Stimulated activated CD4-positive, alpha-beta T cell treated with anti-CD3 and anti-CD28 coated beads, Interleukin-1b, Interleukin-23, amount 100 ng/mL, for 1 hour (primary cell): Measurements from ENCODE around the gene CD44.

ENCODE experiments used
- DNase-seq, 2 donors: peaks; one replicate each; pipeline ENCODE4 v3.0.0-alpha.2; 2020; ENCODE audit warnings: low read depth in 2 of 2

CD44 gene

DNA sequence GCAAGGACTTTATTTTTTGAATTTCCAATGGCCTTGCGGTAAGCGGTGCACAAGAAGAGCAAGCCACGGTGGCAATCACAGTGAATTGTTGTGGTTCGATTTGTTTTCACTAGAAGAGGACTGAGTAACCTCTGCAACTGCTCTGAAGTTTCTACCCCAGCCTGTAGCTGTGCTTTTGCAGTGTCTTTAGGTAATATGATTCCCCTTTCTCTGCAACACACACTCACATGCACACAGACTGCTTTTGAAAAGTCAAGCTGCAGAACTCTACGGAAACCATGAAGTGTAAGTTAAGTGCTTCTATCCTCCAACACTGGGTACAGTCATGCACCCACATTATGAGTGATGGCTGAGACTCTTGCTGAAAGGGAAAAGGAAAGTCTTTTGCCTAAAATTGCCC lies 38.4 kb downstream of the CD44 start:
- DNase-seq = no peak

DNA sequence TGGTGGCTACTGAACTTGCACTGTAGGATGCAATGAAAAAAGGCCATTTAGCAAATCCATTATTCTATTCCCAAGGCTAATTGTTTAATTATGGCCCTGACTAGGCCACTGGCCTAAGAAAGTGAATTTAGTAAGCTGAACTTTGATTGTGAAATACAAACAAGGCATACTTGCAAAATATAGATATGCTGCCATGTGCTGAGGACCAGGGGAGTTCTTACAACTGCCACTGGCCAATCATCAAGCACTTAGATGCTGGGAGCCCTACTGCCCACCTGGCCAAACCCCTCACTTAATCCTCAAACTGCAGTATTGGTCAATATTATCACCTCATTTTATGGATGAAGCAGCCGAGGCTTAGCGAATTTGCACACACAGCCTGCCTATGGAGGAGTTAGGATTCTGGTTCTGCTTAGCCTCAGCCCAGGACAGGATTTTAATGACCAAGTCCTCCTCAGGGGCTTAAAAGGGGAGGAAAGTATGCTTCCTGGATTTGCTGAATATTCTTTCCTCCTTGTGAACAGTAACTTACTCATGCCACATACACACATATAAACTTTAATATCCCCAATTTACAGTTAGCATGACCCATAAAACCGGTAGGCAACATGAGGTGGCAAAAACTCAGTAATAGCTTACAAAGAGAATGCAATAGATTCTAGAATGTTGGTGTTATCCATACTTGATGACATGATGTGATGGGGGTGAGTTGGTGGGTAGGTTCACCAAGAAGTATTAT lies 39.3 kb downstream of the CD44 start:
- DNase-seq = no peak

DNA sequence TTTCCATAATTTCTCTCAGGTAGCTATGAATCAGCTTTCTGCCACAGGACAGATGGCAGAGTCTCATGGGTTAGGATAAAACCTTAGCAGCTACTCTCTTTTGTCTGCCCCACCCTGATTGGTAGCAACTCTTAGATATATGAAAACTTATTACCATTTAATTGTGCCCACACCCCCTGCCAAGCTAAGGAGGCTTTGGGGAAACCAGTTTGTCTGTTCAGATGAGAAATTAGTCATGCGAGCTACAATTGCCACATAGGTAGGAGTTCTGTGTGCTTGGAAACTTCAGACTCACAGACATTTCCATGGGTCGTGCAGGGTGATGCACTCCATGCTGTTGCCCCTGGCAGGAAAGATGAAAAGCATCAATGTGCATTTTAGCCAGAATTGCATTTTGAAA lies 39.9 kb downstream of the CD44 start:
- no peak for DNase-seq

DNA sequence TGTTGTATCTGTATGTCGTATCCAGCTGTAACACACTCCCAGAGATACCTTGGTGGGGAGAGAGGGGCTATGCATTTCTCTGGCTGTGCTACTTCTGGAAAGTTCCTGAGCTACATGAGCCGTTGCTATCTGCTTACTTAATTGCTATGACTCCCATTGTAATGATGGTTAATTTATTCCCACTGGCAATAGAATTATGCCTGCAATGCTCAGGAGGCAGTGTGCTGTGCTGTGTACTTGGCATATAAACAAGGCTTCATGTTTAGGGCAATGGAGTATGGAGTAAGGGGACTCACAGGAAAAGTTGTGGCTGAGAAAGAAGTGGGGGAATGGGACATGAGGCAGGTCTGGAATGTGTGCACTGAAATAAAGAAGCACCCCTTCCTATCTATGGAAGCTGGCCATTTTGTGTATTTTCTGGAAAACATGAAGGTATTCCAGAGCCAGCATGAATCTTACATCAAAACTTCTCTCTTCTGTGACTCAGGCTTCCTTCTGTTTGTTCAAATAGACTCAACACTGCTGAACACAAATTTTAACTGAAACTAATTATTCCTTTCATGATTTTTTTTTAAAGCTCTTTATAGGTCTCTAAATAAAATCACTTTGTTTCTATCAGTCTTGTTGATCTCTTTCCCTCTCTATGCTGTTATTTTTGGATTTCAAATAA lies 40.6 kb downstream of the CD44 start:
- DNase-seq = no peak

DNA sequence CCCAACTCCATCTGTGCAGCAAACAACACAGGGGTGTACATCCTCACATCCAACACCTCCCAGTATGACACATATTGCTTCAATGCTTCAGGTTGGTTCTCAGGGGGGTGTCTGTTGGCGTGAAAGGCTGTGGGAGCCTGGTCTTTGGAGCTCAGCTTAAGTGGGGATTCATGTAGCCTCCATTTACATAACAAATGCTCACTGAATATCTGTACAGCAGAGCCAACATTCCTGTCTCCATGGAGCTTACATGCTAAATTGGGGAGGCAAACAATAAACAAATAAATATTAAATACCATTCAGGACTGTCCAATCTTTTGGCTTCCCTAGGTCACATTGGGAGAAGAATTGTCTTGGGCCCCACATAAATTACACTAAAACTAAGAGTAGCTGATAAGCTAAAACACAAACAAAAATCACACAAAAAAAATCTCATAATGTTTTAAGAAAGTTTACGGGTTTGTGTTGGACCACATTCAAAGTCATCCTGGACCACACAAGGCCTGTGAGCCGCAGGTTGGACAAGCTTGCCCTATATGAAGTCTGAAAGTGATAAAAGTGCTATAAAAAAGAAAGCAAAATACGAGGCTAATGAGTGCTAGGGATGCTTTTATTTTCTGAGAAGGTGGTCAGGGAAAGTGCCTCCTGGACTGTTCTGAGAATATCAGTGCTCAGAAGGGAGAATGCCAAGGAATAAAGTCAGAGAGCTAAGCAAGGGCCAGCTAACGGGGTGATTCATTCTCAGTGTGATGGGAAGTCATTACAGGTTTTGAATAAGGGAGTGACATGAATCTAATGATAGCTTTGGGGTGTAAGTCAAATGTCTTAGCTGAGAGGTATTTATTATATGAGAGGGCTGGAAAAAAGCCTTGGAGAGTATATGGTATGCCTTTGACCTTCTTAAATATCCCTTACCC lies 41.6 kb downstream of the CD44 start:
- no peak for DNase-seq

DNA sequence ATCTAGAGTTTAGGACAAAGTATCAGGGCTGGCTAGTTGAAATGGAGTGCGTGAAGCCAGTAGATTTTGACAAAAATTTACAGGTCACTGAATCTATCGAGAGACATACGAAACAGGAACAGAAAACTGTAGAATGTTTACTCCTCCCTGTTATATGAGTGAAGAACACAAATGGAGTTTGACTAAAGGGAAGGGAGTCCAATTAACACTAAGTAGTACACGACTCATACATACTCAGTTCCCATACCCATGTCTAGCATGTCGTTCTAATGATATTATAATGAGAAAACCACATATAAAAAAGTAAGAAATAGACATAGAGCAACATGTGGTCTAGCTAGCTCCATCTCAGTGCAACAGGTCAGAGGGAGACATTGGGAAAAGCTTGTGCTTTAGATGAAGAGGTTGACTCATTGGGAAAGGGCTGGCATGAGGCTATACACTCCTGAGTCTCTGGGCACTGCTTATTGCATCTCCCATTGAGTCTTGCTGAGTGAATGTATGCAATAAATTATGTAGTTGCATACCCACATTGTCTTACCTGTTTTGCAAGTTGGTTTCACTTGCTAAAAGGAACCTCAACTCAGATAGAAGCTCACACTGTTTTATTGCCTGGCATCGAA lies 43.5 kb downstream of the CD44 start:
- DNase-seq = no peak

DNA sequence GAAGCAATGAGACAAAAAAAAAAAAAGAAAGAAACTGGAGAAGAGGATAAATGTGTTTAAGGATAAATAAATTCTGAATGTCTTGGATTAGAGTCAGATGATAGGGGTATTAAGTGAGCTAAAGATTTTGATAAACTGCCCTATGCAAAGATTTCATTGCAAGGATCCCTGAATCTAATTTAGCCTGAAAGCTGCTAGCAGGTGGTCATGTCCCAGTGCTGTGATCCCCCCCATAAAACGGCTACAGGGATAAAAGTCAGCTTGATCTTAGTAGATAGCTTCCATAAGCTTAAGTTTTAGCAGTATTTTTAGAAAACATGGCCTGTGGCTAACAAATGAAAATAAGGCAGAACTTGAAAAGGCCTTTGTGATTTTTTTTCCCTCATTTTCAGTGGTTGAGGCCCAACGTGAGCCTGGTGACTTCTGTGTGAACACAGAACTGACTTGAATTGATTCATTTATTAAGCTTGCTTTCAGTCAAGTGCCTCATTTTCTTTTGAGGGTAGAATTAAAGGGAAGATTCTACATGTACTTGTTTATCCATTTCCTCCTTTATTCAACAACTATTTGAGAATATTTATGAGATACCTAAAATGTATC lies 44.5 kb downstream of the CD44 start:
- DNase-seq = no peak

DNA sequence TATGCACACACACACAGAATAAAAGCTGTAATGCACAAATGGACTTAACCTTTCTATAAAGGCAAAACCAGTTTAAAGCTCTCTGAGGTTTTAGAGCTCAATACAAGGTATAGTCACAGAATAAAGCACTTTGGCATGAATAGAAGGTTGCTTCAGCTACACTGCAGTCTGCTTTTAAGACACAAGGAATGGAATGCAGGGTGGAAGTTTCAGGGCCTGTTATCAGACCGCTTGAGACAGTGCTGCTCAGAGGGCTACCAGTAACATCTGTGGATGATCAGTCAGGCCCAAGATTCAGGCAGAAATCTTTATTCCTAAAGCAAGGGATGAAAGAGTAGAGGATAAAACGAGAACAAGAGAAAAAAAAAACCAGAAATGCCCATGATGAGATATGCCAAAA lies 46.7 kb downstream of the CD44 start:
- DNase-seq = no peak

DNA sequence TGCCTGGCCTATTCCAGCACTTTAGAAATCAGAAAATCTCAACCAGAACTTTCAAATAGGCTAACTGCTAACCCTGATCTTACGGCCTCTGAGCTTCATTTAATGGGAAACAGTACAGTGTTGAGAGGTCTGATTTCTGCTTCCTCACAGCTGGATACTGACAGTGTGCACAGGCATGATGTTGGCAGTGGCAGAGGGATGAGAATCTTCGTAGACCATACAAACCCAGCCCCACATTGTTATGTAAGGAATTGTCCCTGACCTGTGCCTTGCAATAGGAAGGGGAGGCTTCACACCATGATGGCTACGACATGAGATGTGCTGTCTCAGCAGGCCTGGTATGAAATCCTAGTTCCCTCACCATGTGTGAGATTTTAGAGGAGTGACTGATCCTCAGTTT lies 49.0 kb downstream of the CD44 start:
- no peak for DNase-seq

DNA sequence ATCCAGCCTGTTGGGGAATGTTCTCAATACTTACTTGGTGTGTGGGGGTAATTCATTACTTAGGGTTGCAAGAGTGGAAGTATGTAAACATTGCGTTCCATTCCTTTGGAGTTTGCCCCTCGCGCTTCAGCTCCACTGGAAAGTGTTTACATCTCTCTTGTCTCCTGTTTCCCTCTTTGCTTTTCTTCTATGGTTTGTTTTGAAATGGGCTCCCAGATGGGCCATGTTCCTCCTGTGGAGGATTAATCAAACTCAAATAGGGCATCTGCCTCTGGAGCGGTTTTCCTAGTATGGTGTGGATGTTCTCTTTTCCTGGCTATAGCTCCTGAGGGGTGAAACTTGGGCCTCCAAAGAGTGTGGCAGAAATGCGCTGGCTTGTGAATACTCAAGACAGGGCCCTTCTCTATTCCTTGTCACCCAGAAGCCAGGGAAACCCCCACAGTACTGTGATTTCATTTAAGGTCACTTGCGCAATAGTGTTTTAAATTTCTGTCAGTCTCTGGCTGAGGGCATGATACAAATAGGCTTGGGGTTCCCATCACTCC lies 51.9 kb downstream of the CD44 start:
- DNase-seq = no peak

DNA sequence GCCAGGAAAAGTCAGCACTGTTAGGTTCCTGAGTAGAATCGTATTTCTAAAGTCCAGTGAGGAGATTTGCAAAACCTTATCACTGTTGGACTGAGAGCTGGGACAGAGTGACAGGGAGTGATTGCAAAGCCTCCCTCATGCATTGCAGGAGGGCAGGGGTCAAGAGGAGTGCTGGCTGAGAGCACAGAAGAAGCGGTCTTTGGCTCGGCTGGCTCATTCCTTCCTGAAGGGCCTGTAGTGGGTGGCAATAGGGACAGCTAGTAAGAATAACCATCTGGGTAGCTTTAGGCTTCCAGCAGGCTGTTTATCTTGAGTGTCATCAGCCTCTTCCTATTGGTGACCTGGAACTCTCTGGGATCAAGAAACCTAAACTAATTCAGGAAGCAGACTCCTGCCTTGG lies 53.4 kb downstream of the CD44 start:
- DNase-seq = no peak

DNA sequence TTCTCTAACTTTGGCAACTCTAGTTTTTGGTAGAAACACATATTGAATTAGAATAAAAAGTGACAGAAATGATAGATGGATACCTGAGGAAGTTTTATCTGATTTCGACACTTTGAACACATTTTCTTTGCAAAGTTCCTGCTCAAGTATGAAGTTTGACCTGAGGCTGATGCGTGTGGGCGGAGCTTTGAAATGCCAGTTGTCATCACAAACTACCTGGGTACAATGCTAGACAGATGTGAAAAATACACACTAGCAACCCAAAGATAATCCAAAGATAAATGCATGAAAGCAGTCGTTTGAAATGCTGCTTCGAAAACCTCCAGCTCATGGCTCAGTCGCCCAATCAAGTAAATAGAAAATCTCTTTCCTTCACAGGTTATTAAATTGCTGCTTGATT lies 54.8 kb downstream of the CD44 start:
- no peak for DNase-seq

DNA sequence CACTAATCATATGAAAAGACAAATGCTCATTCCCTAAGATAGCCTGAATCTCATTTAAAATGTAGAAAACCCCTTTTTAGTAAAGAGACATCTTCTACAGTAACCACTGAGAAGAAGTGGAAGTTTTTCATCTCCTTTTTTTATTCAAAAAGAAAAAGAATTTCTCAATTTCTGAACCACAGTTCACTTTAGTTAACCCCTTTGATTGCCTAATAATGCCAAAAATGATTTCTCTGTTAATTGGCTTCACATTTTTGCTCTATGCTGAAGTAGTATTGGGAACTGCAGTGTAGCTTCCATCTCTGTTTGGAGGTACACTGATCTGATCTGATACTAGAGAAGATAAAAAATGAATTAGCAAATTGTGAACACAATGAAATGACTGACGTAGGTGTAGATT lies 58.3 kb downstream of the CD44 start:
- no peak for DNase-seq

DNA sequence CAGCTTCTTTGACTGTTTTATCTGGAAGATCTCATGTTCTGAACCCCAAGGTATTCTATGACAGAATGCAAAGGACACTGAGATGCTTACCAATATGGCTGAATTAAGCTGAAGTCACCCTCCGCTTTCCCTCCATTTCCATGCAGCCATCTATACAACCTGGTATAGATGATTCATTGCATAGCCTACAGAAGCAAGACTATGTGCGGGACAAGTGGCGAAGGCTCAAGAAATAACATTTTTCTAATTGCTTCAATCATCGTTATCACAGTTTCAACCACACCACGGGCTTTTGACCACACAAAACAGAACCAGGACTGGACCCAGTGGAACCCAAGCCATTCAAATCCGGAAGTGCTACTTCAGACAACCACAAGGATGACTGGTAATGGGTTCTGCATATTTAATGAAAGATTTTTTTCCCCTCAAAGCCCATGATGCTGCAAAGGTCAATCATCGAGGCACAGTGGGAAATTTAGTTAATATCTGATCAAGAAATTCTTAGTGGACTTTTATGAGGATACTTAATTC lies 61.9 kb downstream of the CD44 start:
- no peak for DNase-seq

DNA sequence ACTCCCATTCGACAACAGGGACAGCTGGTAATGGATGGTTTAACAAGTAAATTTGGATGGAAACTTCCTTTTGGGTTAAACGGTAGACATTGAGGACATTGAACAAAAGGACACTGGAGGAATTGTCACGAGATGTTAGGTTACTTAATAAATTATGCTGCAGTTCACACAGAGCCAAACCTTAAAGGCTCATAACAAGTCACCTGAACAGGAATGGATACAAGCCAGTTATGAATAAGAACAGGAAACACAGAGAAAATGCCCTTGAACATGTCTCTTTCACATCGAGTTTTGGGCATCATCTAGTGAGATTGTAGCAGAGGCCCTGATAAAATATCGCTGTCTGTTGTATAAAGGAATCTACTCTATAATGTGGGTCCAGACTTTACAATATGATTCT lies 65.6 kb downstream of the CD44 start:
- DNase-seq = no peak

DNA sequence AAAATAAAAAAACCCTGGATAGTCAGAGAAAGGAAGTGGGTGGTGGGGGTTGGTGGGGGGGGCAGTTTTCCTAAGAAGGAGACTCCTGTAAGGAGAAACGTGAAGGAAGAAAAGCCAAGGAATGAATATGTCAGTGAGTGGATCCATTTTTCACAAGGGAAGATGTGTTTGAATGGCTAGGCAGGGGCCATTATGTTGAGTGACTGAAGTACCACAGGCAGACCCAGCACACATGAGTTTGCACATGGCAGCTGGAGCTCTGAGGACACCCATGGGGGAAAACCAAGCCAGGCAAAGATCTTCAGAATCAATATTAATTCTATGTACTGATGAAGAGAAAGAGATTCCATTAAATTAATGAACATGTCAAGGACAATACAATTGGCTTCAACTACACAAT lies 67.6 kb downstream of the CD44 start:
- DNase-seq = no peak

DNA sequence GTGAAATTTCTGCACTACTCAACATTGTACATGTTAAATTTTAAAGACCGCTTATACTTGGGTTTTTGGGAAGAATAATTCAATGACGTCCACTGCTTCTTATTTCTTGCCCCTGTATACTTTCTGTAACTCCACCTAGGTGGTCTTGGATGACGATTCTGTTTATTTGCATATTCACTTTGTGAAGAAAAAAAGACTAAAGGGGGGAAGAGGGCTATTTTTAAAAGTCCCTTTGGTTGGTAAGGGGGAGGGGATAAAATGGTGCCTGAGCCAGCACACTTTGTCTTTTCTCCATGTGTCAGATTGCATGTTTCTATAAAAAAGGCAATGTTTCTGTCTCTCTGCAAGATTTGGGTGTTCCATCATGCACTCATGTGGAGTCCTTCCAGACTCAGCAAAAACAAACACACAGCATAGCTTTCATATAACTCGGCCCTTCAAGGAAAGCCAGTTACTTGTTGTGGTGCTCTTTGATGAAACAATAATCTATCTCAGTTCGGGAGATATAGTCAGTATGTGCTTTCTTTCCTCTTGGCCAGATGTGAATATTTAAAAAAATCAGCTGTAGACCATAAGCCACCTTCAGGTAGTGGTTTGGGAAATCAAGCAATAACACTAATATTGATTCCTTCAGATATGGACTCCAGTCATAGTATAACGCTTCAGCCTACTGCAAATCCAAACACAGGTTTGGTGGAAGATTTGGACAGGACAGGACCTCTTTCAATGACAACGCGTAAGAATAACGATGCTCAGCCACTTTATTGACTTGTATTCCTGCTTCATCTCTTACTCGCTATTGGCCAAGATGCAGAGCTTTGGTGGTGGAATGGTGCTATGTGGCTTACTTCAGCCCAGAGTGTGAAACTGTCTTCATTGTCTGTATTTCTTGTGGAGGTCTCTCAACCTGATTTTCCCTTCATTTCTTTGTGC lies 68.8 kb downstream of the CD44 start:
- DNase-seq = no peak

DNA sequence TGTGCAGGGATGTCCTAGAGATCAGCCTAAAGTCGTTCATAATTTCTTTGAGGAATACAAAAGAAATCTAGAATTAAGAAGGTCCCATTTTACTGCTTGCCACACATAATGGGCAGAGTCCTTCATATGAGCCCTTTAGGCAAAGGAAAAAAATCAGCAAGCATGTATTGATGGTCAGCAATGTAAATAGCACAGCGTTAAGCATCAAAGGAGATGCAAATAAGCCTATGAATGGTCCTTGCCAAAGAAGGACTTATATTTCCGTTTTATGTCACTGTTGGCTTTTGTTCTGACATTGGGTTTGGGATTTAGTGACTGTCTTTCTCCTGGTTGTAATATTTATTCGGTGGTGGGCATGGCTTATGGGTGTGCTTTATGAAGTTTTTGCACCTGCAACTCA lies 69.8 kb downstream of the CD44 start:
- no peak for DNase-seq

DNA sequence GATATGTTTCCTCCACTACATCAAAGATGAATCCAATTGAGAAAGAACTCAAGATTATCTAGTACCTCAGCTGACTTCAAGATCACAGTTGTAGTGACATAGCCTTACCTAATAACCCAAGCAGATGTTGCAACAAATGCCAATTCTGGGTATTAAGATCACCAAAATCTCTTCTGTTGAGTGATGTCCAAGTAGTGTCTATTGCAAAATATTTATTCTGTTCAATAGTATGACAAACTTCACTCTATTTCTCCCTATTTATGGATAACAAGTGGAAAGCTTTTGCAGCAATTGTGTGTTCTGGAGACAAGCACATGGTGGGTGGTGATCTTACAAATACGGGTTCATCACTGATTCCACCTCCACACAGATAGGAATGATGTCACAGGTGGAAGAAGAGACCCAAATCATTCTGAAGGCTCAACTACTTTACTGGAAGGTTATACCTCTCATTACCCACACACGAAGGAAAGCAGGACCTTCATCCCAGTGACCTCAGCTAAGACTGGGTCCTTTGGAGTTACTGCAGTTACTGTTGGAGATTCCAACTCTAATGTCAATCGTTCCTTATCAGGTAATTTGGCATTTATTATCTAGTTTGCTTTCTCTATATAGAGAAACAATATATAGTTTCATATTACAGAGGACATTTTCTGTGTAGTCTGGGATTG lies 72.0 kb downstream of the CD44 start:
- no peak for DNase-seq

DNA sequence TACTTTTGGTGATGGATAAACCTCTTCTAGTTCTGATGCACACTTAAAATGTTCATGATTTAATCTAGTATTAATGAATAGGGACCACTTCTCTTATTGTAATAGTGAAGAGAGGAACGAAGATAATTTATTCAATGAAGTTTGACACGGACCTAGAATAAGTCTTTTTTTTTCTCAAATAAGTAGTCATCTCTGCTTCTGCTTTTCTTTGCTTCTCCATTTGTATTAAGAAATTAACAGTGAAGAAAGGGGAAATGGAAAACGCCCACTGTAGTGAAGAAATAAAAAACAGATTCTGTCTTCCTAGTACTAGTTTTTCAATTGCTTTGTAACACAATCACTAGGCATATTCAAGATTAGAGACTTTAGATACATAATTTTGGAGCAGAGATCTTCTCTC lies 73.0 kb downstream of the CD44 start:
- DNase-seq = no peak
